Left kidney (tissue), 2 donors: ENCODE data around the gene CRYL1. TPM values are rescaled to one million over a fixed set of nuclear protein-coding genes. Genes with fewer than 3 reads are reported as not detected.

Experiments
- DNase-seq: peaks from one replicate; pipeline ENCODE4 v3.0.0-alpha.2; 2013
- polyA plus RNA-seq: library from polyadenylated mRNA; unstranded; fragments of 120-200 nt; gene quantifications from one replicate; pipeline ENCODE4 v1.2.1, GENCODE V29; 2013; ENCODE audit not compliant: insufficient read length

CRYL1 gene
- polyA plus RNA-seq, 1 donor: 125 TPM

DNA sequence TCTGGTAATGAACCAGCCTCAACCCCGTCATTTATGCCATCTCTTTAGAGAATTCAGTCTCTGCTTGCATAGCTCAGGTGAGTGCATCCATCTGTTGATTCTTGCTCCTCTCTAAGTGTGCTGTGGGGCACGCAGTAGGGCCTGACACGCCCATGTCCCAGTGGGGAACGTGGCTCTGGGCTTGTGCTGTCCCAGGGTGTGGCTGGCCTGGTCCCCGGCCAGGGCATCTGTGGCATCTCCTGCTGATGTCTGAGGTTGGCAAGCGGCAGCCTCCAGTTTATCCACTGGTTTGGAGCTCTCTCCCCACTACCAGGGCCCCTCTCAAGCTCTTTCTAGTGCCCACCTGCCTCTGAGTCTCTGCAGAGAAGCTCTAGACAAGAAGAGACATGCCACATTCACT, 146.9 kb downstream of the CRYL1 start:
- DNase-seq: no peak

DNA sequence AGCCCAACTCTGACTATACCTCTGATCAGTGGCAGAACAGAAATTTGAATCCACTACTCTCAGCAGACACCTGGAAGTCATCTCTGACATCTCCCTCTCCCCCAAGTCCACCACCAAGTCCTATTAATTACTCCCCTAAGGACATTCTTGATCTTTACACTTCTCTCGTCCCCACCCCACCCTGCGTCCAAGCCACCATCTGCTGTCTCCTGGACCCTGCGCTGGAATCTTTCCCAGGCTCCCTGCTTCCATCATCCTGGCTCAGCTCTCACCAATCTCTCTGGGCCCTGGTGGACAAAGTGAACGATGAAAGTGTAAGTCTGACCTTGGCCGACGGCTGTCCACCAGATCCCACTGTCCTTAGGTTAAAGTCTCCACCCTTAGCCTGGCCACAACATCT, 147.9 kb downstream of the CRYL1 start:
- DNase-seq: no peak

DNA sequence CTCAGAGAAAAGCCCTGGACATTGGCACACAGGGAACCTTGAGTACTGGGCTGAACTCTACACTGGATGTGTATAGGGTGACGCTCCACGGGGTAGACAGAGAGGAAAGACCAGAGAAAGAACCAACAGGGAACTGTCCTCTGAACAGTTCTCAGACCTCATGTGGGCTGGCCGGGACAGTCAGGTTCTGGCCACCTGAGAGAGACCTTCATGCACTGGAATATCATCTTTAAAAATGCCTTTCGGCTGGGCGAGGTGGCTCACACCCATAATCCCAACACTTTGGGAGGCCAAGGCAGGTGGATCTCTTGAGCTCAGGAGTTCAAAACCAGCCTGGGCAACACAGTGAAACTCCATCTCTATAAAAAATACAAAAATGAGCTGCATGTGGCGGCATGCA, 149.8 kb downstream of the CRYL1 start:
- DNase-seq: no peak

DNA sequence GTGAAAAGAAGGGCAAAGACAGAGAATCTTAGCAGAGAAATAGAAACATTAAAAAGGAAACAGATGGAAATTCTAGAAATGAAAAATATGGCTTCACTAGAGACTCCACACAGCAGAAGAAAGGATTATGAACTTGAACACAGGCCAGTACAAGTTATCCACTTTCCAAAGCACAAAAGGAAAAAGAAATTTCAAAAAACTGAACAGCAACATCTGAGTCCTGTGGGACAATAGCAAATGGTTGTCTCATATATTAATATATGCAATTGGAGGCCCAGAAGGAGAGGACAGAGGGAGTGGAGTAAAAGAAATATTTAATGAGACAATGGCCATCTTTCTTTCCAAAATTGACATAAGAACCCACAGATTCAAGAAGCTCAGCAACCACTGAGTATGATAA, 151.8 kb downstream of the CRYL1 start:
- DNase-seq: no peak

DNA sequence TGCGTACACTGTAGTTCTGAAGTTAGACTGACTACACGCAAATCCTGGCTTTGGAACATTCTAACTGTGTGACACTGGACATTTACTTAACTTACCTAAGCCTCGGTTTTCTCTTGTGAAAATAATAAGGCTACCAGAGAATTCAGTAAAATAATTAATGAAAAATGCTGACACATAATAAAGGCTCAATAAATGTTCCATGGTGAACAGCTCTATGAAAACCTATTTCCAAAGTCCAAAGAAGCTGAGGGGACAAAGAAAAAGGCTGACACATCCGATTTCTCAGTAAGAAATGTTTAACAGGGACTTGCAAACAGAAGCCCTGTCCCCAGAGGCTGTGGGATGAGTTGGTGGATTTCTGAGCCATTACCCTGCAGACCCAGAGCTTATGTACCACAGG, 153.8 kb downstream of the CRYL1 start:
- no peak for DNase-seq

DNA sequence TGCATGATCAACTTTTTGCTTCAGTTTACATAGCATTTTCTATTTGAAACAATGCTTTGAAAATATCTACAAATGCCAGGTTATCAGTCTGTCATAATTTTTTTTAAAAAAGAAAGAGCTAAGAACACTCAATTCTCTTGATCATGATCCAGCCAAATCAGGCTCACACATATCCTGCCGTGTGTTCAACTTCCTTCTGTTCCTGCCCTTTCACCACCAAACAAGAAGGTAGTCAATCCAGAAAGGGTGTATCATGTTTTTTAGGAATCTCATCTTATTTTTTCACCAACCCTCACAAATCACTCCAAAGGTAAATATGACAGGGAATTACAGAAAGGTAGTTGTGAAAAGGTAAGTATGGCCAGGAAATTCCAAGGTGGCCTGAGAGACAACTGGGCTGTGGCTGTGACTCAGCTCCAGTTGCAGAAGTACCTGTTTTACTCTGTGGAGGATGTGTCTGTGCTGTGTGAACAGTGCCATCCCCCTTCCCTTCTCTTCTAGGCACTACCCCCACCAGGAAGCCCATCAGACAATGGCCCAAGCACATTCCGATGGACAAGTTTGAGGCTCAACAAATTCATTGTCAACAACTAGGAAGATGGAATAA, 154.7 kb downstream of the CRYL1 start:
- no peak for DNase-seq

DNA sequence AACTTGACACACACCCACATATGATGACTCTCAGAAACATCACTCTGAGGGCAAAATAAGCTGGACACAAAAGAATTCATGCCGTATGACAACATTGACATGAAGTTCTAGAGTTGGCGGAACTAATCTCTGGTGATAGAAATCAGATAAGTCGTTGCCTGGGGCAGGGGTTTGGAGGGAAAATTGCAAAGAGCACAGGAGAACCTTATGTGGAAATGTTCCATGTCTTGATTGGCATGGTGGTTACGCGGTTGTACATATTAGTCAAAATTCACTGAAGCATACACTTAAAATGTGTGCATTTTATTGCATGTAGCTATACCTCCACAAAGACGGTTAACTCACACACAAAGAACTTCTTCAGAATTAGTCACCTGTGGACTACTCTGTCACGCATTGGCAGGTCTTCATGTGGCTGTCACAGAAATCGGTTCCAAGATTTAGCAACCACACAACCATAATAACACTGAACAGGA, 155.7 kb downstream of the CRYL1 start:
- DNase-seq: no peak

DNA sequence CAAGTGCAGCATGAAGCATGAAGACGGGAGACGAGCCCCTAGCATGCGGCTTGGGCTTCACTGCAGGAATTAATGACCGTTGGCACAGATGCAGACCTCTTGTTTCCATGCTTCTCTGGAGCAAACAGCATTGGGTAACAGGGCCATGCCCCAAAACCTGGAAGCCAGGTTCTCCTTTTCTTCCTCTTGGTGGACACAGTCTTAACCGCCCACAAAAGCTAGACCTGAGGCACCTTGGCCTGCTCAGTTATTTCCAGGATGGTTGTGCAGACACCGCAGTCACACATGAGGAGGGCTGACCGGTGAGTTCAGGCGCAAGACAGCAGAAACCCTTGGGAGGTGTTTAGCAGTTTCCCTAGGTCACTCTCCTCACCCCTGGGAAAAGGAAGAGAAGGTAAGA, 159.6 kb downstream of the CRYL1 start:
- no peak for DNase-seq

DNA sequence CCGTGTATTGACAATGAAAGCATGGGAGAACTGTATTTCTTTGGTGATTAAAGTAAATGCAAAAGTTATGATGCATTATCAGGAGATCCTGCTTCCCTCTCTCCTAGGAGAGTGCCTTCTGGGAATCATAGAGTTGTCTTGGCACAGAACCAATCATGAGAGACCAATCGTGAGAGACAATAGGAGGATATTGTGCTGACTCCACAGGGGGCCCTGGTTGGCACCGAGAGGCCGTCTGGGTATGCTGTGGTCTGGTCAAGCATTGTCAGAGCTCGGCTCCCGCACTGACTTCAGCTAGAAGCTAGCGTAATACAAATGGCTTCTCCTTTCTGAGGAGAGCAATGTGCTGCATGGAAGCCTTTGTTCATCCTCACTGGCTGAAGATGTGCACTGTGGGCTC, 162.1 kb downstream of the CRYL1 start:
- no peak for DNase-seq

DNA sequence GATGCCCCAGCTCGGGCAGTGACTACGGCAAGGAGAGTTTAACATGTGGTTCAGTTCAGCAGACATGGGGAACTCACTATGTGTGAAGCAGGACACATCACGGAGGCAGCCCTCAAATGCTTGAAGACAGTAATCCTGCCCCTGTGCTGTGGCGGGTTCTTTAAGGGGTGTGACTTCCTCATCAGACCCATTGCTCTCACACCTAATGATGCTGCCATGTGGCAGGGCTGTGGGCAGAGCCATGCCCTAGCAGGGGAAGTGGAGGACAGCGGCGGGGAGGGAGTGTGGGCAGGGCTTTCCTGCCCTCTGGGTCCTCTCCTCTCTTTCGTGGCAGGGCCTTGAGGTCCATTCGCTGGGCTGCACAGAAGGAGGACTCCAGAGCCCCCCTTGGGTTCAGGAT, 162.5 kb downstream of the CRYL1 start:
- no peak for DNase-seq

DNA sequence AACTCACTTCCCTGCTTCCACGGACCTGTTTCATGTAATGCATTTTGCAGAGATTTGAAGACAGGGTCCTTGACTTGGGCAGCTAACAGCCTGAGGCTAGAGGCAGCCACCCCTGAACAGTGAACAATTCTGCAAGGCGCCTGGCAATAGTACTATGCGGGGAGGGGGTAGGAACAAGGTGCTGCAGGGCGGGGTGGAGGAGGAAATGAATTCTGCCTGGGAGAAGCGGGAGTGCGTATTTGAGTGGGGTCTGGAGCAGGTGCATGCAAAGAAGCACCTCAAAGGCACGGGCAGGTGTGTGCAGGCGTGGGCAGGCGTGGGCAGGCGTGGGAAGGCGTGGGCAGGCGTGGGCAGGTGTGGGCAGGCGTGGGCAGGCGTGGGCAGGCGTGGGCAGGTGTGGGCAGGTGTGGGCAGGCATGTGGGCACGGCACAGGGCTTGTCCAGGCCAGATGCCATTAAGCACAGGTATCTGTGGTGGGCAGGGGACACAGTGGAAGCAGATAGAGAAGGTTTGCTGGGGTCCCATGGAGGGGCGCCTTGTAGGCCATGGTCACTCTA, 163.1 kb downstream of the CRYL1 start:
- DNase-seq: no peak

DNA sequence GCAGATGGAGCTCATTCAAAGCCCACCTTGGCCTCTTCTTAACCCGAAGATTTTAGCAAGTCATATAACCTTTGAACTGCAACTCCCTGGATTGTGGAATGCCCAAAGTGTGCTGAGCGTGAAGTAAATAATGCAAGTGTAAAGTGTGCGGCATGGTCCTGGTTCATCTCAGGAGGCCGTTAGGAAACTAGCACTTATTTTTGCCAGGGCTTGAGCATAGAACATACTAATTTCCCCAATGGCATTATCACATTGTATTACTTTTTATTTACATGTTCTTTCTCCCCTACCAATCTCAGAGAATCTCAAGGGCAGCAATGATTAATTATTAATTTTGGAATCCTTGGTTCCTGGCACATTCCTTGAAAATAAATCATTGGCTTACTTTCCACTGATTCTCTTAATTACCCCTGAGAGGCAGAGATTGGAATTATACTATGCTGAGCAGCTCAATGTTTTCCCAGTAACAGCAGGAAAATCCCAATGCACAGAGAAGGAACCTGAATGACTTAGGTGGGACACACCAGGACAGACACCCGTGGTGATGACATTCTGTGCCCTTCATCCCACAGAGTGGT, 164.7 kb downstream of the CRYL1 start:
- peak; percentile 24 for DNase-seq

DNA sequence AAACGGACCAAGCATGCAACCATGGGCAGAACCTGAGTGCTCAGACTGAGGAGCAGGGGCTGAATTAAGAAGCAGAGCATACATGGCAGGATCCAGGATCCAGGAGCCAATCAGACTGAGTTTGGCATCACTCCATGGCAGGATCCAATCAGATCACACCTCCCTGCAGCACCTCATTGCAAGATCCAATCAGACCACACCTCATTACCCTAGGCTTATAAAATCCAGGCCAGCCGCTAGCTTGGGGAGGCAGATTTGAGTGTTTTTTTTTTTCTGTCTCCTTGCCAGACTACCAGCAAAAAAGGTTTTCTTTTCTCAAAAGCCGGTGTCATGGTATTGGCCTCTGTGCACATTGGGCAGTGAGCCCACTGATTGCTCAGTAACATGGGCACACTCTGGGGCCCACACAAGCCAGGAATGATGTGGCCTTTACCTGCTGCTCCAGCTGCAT, 165.6 kb downstream of the CRYL1 start:
- no peak for DNase-seq

DNA sequence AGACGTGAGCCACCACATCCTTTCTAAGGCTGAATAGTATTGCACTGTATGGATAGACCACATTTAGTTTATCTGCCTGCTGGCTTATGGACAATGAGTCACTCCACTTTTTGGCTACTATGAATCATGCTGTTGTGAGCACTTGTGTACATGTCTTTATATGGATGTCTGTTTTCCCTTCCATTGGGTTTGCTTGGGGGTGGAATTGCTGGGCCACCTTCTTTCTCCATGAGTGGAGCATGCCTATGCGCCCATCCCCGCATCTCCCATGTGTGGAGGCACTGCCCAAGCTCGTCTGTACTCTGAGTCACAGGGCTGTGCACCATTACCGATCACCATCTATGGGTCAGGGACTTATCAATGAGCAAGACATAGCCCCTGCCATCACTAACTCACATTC, 166.3 kb downstream of the CRYL1 start:
- DNase-seq: no peak

DNA sequence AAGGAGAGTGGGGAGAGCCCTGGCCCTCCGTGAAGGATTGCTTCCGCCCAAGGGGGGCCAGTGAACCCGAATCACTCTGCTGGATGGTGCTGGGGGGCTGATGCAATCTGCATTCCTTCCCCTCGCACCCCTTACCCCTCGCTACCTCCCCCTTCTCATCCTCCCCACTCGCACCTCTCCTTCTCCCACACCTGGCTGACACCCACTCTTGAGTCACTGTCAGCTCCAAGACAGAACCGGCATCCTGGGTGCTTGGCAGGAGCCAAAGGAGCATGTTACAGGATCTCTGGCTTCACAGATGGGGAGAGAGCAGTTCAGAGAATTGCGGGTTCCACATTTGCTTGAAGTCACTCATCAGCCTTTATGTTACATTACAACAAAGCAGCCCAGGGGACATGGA, 167.6 kb downstream of the CRYL1 start:
- no peak for DNase-seq

DNA sequence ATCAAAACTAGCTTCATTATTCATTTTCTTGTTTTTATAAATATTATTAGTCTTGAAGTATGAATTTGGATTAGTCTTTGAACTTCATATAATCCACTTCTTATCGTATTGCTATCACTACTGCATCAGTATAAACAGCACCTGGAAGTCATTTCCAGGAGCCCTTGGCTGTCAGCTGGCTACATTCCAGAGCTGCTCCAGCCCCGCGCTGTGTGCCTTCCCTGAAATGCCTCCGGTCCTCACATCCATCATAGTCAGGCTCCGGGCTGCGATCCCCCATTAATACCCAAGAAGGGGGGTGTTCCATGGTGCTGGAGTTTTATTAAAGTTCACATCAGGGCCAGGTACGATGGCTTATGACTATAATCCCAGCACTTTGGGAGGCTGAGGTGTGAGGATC, 169.2 kb downstream of the CRYL1 start:
- peak; percentile 32 for DNase-seq

DNA sequence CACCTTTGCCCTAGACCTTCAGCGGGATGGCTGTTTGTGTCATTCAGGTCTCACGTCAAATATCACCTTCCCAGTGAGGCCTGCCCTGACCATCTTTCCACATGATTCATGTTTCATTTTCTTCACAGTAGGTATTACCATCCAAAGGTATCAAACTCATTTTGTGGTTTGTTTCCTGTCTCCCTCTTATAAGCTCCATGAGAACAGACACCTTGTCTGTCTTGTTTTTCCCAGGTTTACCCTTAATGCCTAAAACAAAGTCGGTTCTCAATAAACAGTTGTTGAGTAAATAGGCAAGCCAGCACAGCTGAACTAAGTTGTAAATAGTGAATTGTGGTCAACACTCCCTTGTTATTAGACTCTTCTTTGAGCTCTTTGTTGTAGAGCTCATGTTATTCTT, 170.9 kb downstream of the CRYL1 start:
- no peak for DNase-seq

DNA sequence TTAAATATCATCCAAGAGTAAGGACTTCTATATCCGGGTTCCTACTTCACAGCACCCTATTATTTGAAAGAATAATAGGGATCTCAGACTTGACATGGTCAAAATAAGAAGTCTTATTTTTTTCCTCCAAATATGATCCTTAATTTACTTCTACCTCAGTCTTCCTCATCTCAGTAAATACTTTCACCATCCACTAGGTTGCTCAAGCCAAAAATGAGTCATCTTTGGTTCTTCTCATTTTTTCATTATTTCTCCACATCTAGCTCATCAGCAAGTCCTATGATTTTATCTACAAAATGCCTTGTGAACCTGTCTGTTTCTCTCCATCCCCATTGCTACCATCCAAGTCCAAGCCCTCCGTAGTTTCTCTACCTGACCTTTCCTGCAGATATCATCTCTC, 171.7 kb downstream of the CRYL1 start:
- no peak for DNase-seq

Other genes with a start within 250 kb of the CRYL1 start
- 48.6 TPM for gene IFT88, start 41.3 kb upstream of the CRYL1 start, polyA plus RNA-seq
- 7.2 TPM for gene IL17D, start 177.8 kb upstream of the CRYL1 start, polyA plus RNA-seq
- gene EEF1AKMT1, start 248.1 kb upstream of the CRYL1 start, polyA plus RNA-seq: 16.3 TPM